ENCODE results near the gene WASF1. TPM values are rescaled to one million over a fixed set of nuclear protein-coding genes. Genes with fewer than 3 reads are reported as not detected.

Gene WASF1
- total and polyA plus RNA-seq, 2 donors (not counting 3 experiments of a cell fraction or from before 2014, with no cell fraction given) = 20.9 to 27.5 TPM

- H4K20me1 ChIP-seq (replicated peaks; ENCODE audit: control insufficient read depth, extremely low read depth, insufficient read depth, low read length) = no peaks in the 10 kb centered on the region
- H3K4me1 ChIP-seq (ENCODE audit: control insufficient read depth, extremely low read depth, insufficient read depth, low read length) = no peaks in the 10 kb centered on the region
- H3K4me2 ChIP-seq (ENCODE audit: insufficient read depth, low read length) = no peak overlapping the region
- H3K9me1 ChIP-seq (replicated peaks; ENCODE audit: control insufficient read depth, extremely low read depth, insufficient read depth, low read length) = no peaks in the 10 kb centered on the region
- no peaks in the 10 kb centered on the region for H3K27me3 ChIP-seq (ENCODE audit: control insufficient read depth in 2 of 2, insufficient read depth in 2 of 2, low read length in 2 of 2)
- ChIA-PET CTCF (no interaction called here), POLR2A (no interaction called here)
- H3K79me2 ChIP-seq (ENCODE audit: control insufficient read depth, insufficient read depth, low read length) = no peaks in the 10 kb centered on the region
- no peak overlapping the region for H3K4me3 ChIP-seq (replicated peaks in 1 of 3; ENCODE audit: insufficient read depth in 1 of 3, low read depth in 1 of 3, low read length in 3 of 3)
- no peak overlapping the region for H3K27ac ChIP-seq (ENCODE audit: insufficient read depth, low read depth, low read length)
- no peaks in the 10 kb centered on the region for H3K9me3 ChIP-seq (replicated peaks; ENCODE audit: control insufficient read depth, insufficient read depth, low read length)
- BruUV-seq (replicated peaks) = no TSS peak
- no peak for DNase-seq (ENCODE audit: low read depth, low spot score)
- no peak overlapping the region for H3K9ac ChIP-seq (replicated peaks; ENCODE audit: extremely low read depth, insufficient read depth, low read length)
- no peak overlapping the region for H2AFZ ChIP-seq (ENCODE audit: low read depth, low read length)
- peaks cover 0 to 5% of the 10 kb centered on the region in 2 experiments for H3K36me3 ChIP-seq (ENCODE audit: control insufficient read depth in 2 of 2, extremely low read depth in 1 of 2, insufficient read depth in 2 of 2, low read length in 2 of 2)
- FAIRE-seq = no peak
- intact Hi-C loops (cut with micrococcal nuclease) = no loop called here
- dilution Hi-C loops (cut with MboI; ENCODE audit: extremely low pct_ligation_motif_present, low sequenced_read_pairs) = no loop called here
- TF ChIP-seq POLR2A (IDR thresholded peaks at IDR 0.05; ENCODE audit: low read depth, low read length) (no peak), JUN (IDR thresholded peaks at IDR 0.05; ENCODE audit: borderline replicate concordance, insufficient read depth, insufficient read length, low read depth) (no peak), EZH2 (IDR thresholded peaks at IDR 0.05; ENCODE audit: borderline replicate concordance, low read depth, low read length, severe bottlenecking) (no peak), CTCF (IDR thresholded peaks at IDR 0.05; ENCODE audit: extremely low read depth in 1 of 2, insufficient read depth in 1 of 2, low read depth in 1 of 2, low read length in 2 of 2) (no peak), MYC (IDR thresholded peaks at IDR 0.05; ENCODE audit: low read depth, low read length) (no peak), GATA2 (IDR thresholded peaks at IDR 0.05; ENCODE audit: insufficient read depth, insufficient read length, low read depth, low read length) (no peak), POLR2AphosphoS5 (IDR thresholded peaks at IDR 0.05; ENCODE audit: insufficient read depth, low read depth, low read length) (no peak), MAX (IDR thresholded peaks at IDR 0.05; ENCODE audit: insufficient read depth, insufficient read length) (no peak), FOS (IDR thresholded peaks at IDR 0.05; ENCODE audit: borderline replicate concordance, insufficient read depth, low read length) (no peak)
These were observed 40.4 kb downstream of the WASF1 start for GRCh38 chr6:110139052-110139451.
